Activated T-cell treated with anti-CD3 and anti-CD28 coated beads, Interleukin-2, amount 50 U/mL, for 24 hours (primary cell): Measurements from ENCODE around the gene ARL9.
"Not testable (repeated sequence)": the region's sequence is repeated elsewhere in the genome, so short reads cannot be mapped to it uniquely, and the experiment has no call there.

ENCODE experiments used
- DNase-seq: peaks from one replicate; pipeline ENCODE4 v3.0.0-alpha.2; 2020
- H3K27ac Mint-ChIP-seq: 2 replicates; pipeline ENCODE4 v1.8.0; 2020; ENCODE audit warnings: mild to moderate bottlenecking, mixed read lengths
- H3K27me3 Mint-ChIP-seq: 2 replicates; pipeline ENCODE4 v1.8.0; 2020; ENCODE audit warnings: mixed read lengths
- H3K36me3 Mint-ChIP-seq: 2 replicates; pipeline ENCODE4 v1.8.0; 2020; ENCODE audit warnings: low read depth, mixed read lengths
- H3K4me1 Mint-ChIP-seq: 2 replicates; pipeline ENCODE4 v1.8.0; 2020; ENCODE audit warnings: low read depth, mixed read lengths
- H3K4me3 Mint-ChIP-seq: 2 replicates; pipeline ENCODE4 v1.8.0; 2020; ENCODE audit warnings: mild to moderate bottlenecking, moderate library complexity, mixed read lengths
- H3K9me3 Mint-ChIP-seq: 2 replicates; pipeline ENCODE4 v1.8.0; 2020; ENCODE audit warnings: mixed read lengths

The ARL9 gene

GRCh38 chr4:56505269-56506130 lies at the start of gene ARL9:
Gene ARL9 (plus strand): TSS chr4:56505791. CDS start chr4:56505863, 72 bp downstream.
- Mint-ChIP-seq H3K36me3 (peaks cover 41% of the 10 kb centered on the region), H3K27me3 (peaks cover 14% of the 10 kb centered on the region), H3K4me1 (peaks cover 16% of the 10 kb centered on the region), H3K27ac (peak within 1 kb of the TSS; percentile 83), H3K4me3 (peak within 1 kb of the TSS; percentile 79), H3K9me3 (no peaks in the 10 kb centered on the region)
- peak; percentile 79 for DNase-seq

GRCh38 chr4:56460085-56460484 lies 45.5 kb upstream of the ARL9 start:
- Mint-ChIP-seq H3K9me3 (no peaks in the 10 kb centered on the region), H3K4me1 (peaks cover 40% of the 10 kb centered on the region), H3K36me3 (peaks cover 97% of the 10 kb centered on the region), H3K27ac (peak overlapping the region; percentile 73), H3K27me3 (no peaks in the 10 kb centered on the region), H3K4me3 (no peak overlapping the region)
- no peak for DNase-seq

- peaks cover 90% of the 10 kb centered on the region for H3K36me3 Mint-ChIP-seq
- no peaks in the 10 kb centered on the region for H3K9me3 Mint-ChIP-seq
- no peaks in the 10 kb centered on the region for H3K27me3 Mint-ChIP-seq
- H3K4me3 Mint-ChIP-seq, result no peak overlapping the region
- peak overlapping the region; percentile 35 for H3K27ac Mint-ChIP-seq
- H3K4me1 Mint-ChIP-seq, result peaks cover 48% of the 10 kb centered on the region
- DNase-seq, result no peak
Observed at GRCh38 chr4:56462157-56462556, 43.4 kb upstream of the ARL9 start.

- DNase-seq, result no peak
- peaks cover 88% of the 10 kb centered on the region for H3K36me3 Mint-ChIP-seq
- H3K9me3 Mint-ChIP-seq, result no peaks in the 10 kb centered on the region
- H3K27ac Mint-ChIP-seq, result peak overlapping the region; percentile 72
- H3K4me1 Mint-ChIP-seq, result peaks cover 49% of the 10 kb centered on the region
- H3K27me3 Mint-ChIP-seq, result no peaks in the 10 kb centered on the region
- no peak overlapping the region for H3K4me3 Mint-ChIP-seq
Observed at GRCh38 chr4:56463711-56464110, 41.9 kb upstream of the ARL9 start.

GRCh38 chr4:56464581-56464980 lies 41.0 kb upstream of the ARL9 start:
- H3K9me3 Mint-ChIP-seq, result no peaks in the 10 kb centered on the region
- H3K4me3 Mint-ChIP-seq, result peak overlapping the region; percentile 21
- peaks cover 57% of the 10 kb centered on the region for H3K4me1 Mint-ChIP-seq

GRCh38 chr4:56465599-56466295 lies 39.8 kb upstream of the ARL9 start:
- H3K9me3 Mint-ChIP-seq, result no peaks in the 10 kb centered on the region
- peaks cover 85% of the 10 kb centered on the region for H3K36me3 Mint-ChIP-seq
- H3K27me3 Mint-ChIP-seq, result no peaks in the 10 kb centered on the region
- H3K4me3 Mint-ChIP-seq, result peak overlapping the region; percentile 98
- DNase-seq, result no peak
- peak overlapping the region; percentile 99 for H3K27ac Mint-ChIP-seq
- H3K4me1 Mint-ChIP-seq, result peaks cover 55% of the 10 kb centered on the region

More at GRCh38 chr4:56464581-56464980, 41.0 kb upstream of the ARL9 start:
- Mint-ChIP-seq H3K27ac (peak overlapping the region; percentile 72), H3K36me3 (peaks cover 86% of the 10 kb centered on the region), H3K27me3 (no peaks in the 10 kb centered on the region)
- no peak for DNase-seq

GRCh38 chr4:56466296-56466761 lies 39.3 kb upstream of the ARL9 start:
- Mint-ChIP-seq H3K4me1 (peaks cover 54% of the 10 kb centered on the region), H3K36me3 (peaks cover 85% of the 10 kb centered on the region), H3K4me3 (peak overlapping the region; percentile 98), H3K27ac (peak overlapping the region; percentile 99)
- not testable (repeated sequence) for H3K9me3 Mint-ChIP-seq, DNase-seq, H3K27me3 Mint-ChIP-seq

GRCh38 chr4:56466910-56467283 lies 38.7 kb upstream of the ARL9 start:
- H3K27me3 Mint-ChIP-seq, result no peaks in the 10 kb centered on the region
- peak overlapping the region; percentile 99 for H3K27ac Mint-ChIP-seq
- peak overlapping the region; percentile 98 for H3K4me3 Mint-ChIP-seq
- no peaks in the 10 kb centered on the region for H3K9me3 Mint-ChIP-seq
- peaks cover 56% of the 10 kb centered on the region for H3K4me1 Mint-ChIP-seq
- no peak for DNase-seq
- peaks cover 85% of the 10 kb centered on the region for H3K36me3 Mint-ChIP-seq

- peak within 1 kb of the TSS; percentile 99 for H3K27ac Mint-ChIP-seq
- H3K4me1 Mint-ChIP-seq, result peaks cover 51% of the 10 kb centered on the region
- H3K36me3 Mint-ChIP-seq, result peaks cover 85% of the 10 kb centered on the region
- no peaks in the 10 kb centered on the region for H3K9me3 Mint-ChIP-seq
- H3K27me3 Mint-ChIP-seq, result no peaks in the 10 kb centered on the region
- DNase-seq, result peak; percentile 89
- peak within 1 kb of the TSS; percentile 98 for H3K4me3 Mint-ChIP-seq
Observed at GRCh38 chr4:56467284-56468096, 38.1 kb upstream of the ARL9 start, which contains the start of gene SRP72. Gene SRP72 (plus strand): TSS chr4:56467617. CDS start chr4:56467636, 19 bp downstream.

GRCh38 chr4:56468097-56468422 lies 37.5 kb upstream of the ARL9 start:
- Mint-ChIP-seq H3K27ac (peak overlapping the region; percentile 99), H3K36me3 (peaks cover 85% of the 10 kb centered on the region), H3K9me3 (no peaks in the 10 kb centered on the region), H3K4me1 (peaks cover 50% of the 10 kb centered on the region), H3K27me3 (no peaks in the 10 kb centered on the region), H3K4me3 (peak overlapping the region; percentile 98)
- no peak for DNase-seq

GRCh38 chr4:56469489-56470210 lies 35.9 kb upstream of the ARL9 start:
- Mint-ChIP-seq H3K27ac (peak overlapping the region; percentile 73), H3K27me3 (no peaks in the 10 kb centered on the region), H3K36me3 (peaks cover 85% of the 10 kb centered on the region), H3K9me3 (no peaks in the 10 kb centered on the region), H3K4me3 (peak overlapping the region; percentile 98), H3K4me1 (peaks cover 39% of the 10 kb centered on the region)
- no peak for DNase-seq

- no peak for DNase-seq
- H3K27me3 Mint-ChIP-seq, result no peaks in the 10 kb centered on the region
- H3K9me3 Mint-ChIP-seq, result no peaks in the 10 kb centered on the region
- H3K36me3 Mint-ChIP-seq, result peaks cover 98% of the 10 kb centered on the region
- no peak overlapping the region for H3K27ac Mint-ChIP-seq
- no peak overlapping the region for H3K4me3 Mint-ChIP-seq
- H3K4me1 Mint-ChIP-seq, result peaks cover 2% of the 10 kb centered on the region
Observed at GRCh38 chr4:56475917-56476316, 29.7 kb upstream of the ARL9 start.

- Mint-ChIP-seq H3K9me3 (no peaks in the 10 kb centered on the region), H3K4me3 (no peak overlapping the region), H3K4me1 (no peaks in the 10 kb centered on the region), H3K36me3 (peaks cover 91% of the 10 kb centered on the region), H3K27me3 (no peaks in the 10 kb centered on the region), H3K27ac (no peak overlapping the region)
- no peak for DNase-seq
Observed at GRCh38 chr4:56477192-56477702, 28.3 kb upstream of the ARL9 start.
